Tongue (tissue), 2 donors: ENCODE data around the gene CUX1. TPM values are rescaled to one million over a fixed set of nuclear protein-coding genes. Genes with fewer than 3 reads are reported as not detected.
A peak's percentile ranks its signal among the peaks of the same experiment; 100 is the strongest.

ENCODE experiments used
- DNase-seq: peaks from one replicate; pipeline ENCODE4 v3.0.0-alpha.2; 2015
- total RNA-seq: library from RNA; depleted of rRNA; stranded (reverse); fragments of >200 nt; gene quantifications from one replicate; pipeline ENCODE4 v1.2.3, GENCODE V29; 2014

Gene CUX1
- total RNA-seq, 1 donor from 2014 or later, result 123 TPM

GRCh38 chr7:101937717-101938514, 120.5 kb downstream of the CUX1 start:
- DNase-seq, result no peak

GRCh38 chr7:101939136-101939695, 121.8 kb downstream of the CUX1 start:
- DNase-seq, result no peak

- no peak for DNase-seq
Measured at GRCh38 chr7:101940151-101940550, 122.7 kb downstream of the CUX1 start.

- peak; percentile 58 for DNase-seq
Measured at GRCh38 chr7:101940830-101941229, 123.4 kb downstream of the CUX1 start.

GRCh38 chr7:101941481-101942383, 124.3 kb downstream of the CUX1 start:
- DNase-seq, result peak; percentile 69

- DNase-seq, result no peak
Measured at GRCh38 chr7:101942603-101943210, 125.3 kb downstream of the CUX1 start.

GRCh38 chr7:101943306-101943705, 125.9 kb downstream of the CUX1 start:
- no peak for DNase-seq

- no peak for DNase-seq
Measured at GRCh38 chr7:101943889-101944600, 126.6 kb downstream of the CUX1 start.

GRCh38 chr7:101944611-101945010, 127.2 kb downstream of the CUX1 start:
- no peak for DNase-seq

GRCh38 chr7:101945034-101945758, 127.8 kb downstream of the CUX1 start:
- no peak for DNase-seq

- DNase-seq, result peak; percentile 69
Measured at GRCh38 chr7:101947899-101948298, 130.5 kb downstream of the CUX1 start.

- DNase-seq, result no peak
Measured at GRCh38 chr7:101948650-101949049, 131.2 kb downstream of the CUX1 start.

GRCh38 chr7:101950450-101951119, 133.2 kb downstream of the CUX1 start:
- DNase-seq, result no peak

GRCh38 chr7:101951757-101952156, 134.3 kb downstream of the CUX1 start:
- no peak for DNase-seq

- DNase-seq, result no peak
Measured at GRCh38 chr7:101952355-101953247, 135.2 kb downstream of the CUX1 start.

GRCh38 chr7:101953248-101953819, 135.9 kb downstream of the CUX1 start:
- DNase-seq, result peak; percentile 46

- DNase-seq, result no peak
Measured at GRCh38 chr7:101954499-101954898, 137.1 kb downstream of the CUX1 start.

- DNase-seq, result no peak
Measured at GRCh38 chr7:101956130-101956529, 138.7 kb downstream of the CUX1 start.
